ENCODE results near the gene LARP1B.
"Not testable (repeated sequence)": the region's sequence is repeated elsewhere in the genome, so short reads cannot be mapped to it uniquely, and the experiment has no call there.

LARP1B gene

GRCh38 chr4:128225148-128225547, 164.0 kb downstream of the LARP1B start:
- DNase-seq (ENCODE audit: low read depth in 2 of 2): no peak

GRCh38 chr4:128227991-128228571, 167.0 kb downstream of the LARP1B start:
- no peak for DNase-seq (ENCODE audit: low read depth in 2 of 2)

GRCh38 chr4:128228845-128229795, 168.0 kb downstream of the LARP1B start:
- DNase-seq (ENCODE audit: low read depth in 2 of 2): no peak

GRCh38 chr4:128232719-128233118, 171.6 kb downstream of the LARP1B start:
- DNase-seq (ENCODE audit: low read depth in 2 of 2): no peak

- no peak for DNase-seq (ENCODE audit: low read depth in 2 of 2)
Observed at GRCh38 chr4:128234836-128235235, 173.7 kb downstream of the LARP1B start.

GRCh38 chr4:128241019-128241418, 179.9 kb downstream of the LARP1B start:
- no peak for DNase-seq (ENCODE audit: low read depth in 2 of 2)

GRCh38 chr4:128241425-128241913, 180.4 kb downstream of the LARP1B start:
- no peak for DNase-seq (ENCODE audit: low read depth in 2 of 2)

- DNase-seq (ENCODE audit: low read depth in 2 of 2): no peak
Observed at GRCh38 chr4:128241981-128242380, 180.9 kb downstream of the LARP1B start.

GRCh38 chr4:128242601-128243000, 181.5 kb downstream of the LARP1B start:
- DNase-seq (ENCODE audit: low read depth in 2 of 2): no peak

GRCh38 chr4:128244379-128244778, 183.3 kb downstream of the LARP1B start:
- no peak for DNase-seq (ENCODE audit: low read depth in 2 of 2)

GRCh38 chr4:128245391-128245790, 184.3 kb downstream of the LARP1B start:
- not testable (repeated sequence) for DNase-seq (ENCODE audit: low read depth in 2 of 2)

- DNase-seq (ENCODE audit: low read depth in 2 of 2): no peak
Observed at GRCh38 chr4:128247906-128248305, 186.8 kb downstream of the LARP1B start.

- no peak for DNase-seq (ENCODE audit: low read depth in 2 of 2)
Observed at GRCh38 chr4:128249787-128250668, 188.9 kb downstream of the LARP1B start.

GRCh38 chr4:128255906-128256305, 194.8 kb downstream of the LARP1B start:
- no peak for DNase-seq (ENCODE audit: low read depth in 2 of 2)

- DNase-seq (ENCODE audit: low read depth in 2 of 2): no peak
Observed at GRCh38 chr4:128256539-128256938, 195.4 kb downstream of the LARP1B start.

GRCh38 chr4:128258166-128258565, 197.1 kb downstream of the LARP1B start:
- not testable (repeated sequence) for DNase-seq (ENCODE audit: low read depth in 2 of 2)

- not testable (repeated sequence) for DNase-seq (ENCODE audit: low read depth in 2 of 2)
Observed at GRCh38 chr4:128259889-128260288, 198.8 kb downstream of the LARP1B start.

Data from stimulated activated CD8-positive, alpha-beta memory T cell treated with anti-CD3 and anti-CD28 coated beads, Interleukin-2, amount 100 ng/mL, for 48 hours (primary cell).